IMR-90 (cell line): ENCODE measurements around the gene SNX32. TPM values are rescaled to one million over a fixed set of nuclear protein-coding genes. Genes with fewer than 3 reads are reported as not detected.

Source experiments
- ATAC-seq: fragments of 200-7000 bp; cut with Tn5 transposase; 2 replicates; pipeline ENCODE4 v1.9.1; 2020; ENCODE audit warnings: low read depth, mild to moderate bottlenecking, moderate library complexity
- BruUV-seq: library from RNA; stranded (reverse); fragments of 400-500 nt; replicated peaks from 2 replicates; lab custom pipeline; 2021; lab: Mats Ljungman, UMichigan
- CTCF ChIA-PET: fragments of 300-600 bp; formaldehyde crosslinking; extraction: SDS; loops from one replicate; lab custom pipeline; 2021; ENCODE audit warnings: antibody characterized with exemption; lab: Yijun Ruan, JAX
- POLR2A ChIA-PET: fragments of 300-600 bp; sonication (Branson Sonifier 250); formaldehyde crosslinking; loops from one replicate; lab custom pipeline; 2022; ENCODE audit warnings: antibody characterized with exemption; ENCODE audit not compliant: unreplicated experiment; lab: Charles Lee
- DNase-seq: peaks from one replicate; pipeline ENCODE4 v3.0.0; 2013
- H2AFZ ChIP-seq: replicated peaks from 2 replicates; pipeline ENCODE3; 2013; ENCODE audit warnings: low read length, mild to moderate bottlenecking; ENCODE audit not compliant: poor library complexity
- H2AK5ac ChIP-seq: 2 replicates; pipeline ENCODE4 v1.6.1; 2013; ENCODE audit warnings: low read depth, low read length, inconsistent platforms
- H2AK9ac ChIP-seq: replicated peaks from 2 replicates; pipeline ENCODE3; 2013; ENCODE audit warnings: mild to moderate bottlenecking, low read depth, low read length, moderate library complexity; ENCODE audit not compliant: poor library complexity
- H2BK120ac ChIP-seq: 2 replicates; pipeline ENCODE4 v1.6.1; 2013; ENCODE audit warnings: low read depth, low read length, inconsistent platforms
- H2BK15ac ChIP-seq: 3 replicates; pipeline ENCODE4 v1.6.1; 2013; ENCODE audit warnings: low read depth, low read length, inconsistent platforms
- H2BK20ac ChIP-seq: 2 replicates; pipeline ENCODE4 v1.6.1; 2013; ENCODE audit warnings: low read depth, mild to moderate bottlenecking, inconsistent platforms, low read length, moderate library complexity
- H2BK5ac ChIP-seq: 2 replicates; pipeline ENCODE4 v1.6.1; 2013; ENCODE audit warnings: mild to moderate bottlenecking, low read depth, low read length, inconsistent platforms; ENCODE audit not compliant: poor library complexity, severe bottlenecking
- H3K14ac ChIP-seq: replicated peaks from 2 replicates; pipeline ENCODE4 v1.6.1; 2013; ENCODE audit warnings: low read depth, low read length, inconsistent platforms
- H3K18ac ChIP-seq: 2 replicates; pipeline ENCODE4 v1.6.1; 2013; ENCODE audit warnings: low read depth, low read length, control low read depth
- H3K23ac ChIP-seq: 2 replicates; pipeline ENCODE4 v1.6.1; 2013; ENCODE audit warnings: low read depth, low read length, inconsistent platforms
- H3K27ac ChIP-seq: 2 replicates; pipeline ENCODE4 v1.5.1; 2013; ENCODE audit warnings: mild to moderate bottlenecking, control low read depth, low read length; ENCODE audit not compliant: insufficient read depth
- H3K27me3 ChIP-seq: 2 replicates; pipeline ENCODE4 v1.6.1; 2013; ENCODE audit warnings: low read length; ENCODE audit not compliant: control insufficient read depth, insufficient read depth
- H3K36me3 ChIP-seq: 2 replicates; pipeline ENCODE4 v1.6.1; 2013; ENCODE audit warnings: low read length, mixed read lengths; ENCODE audit not compliant: control insufficient read depth, insufficient read depth
- H3K4ac ChIP-seq: 2 replicates; pipeline ENCODE4 v1.6.1; 2013; ENCODE audit warnings: low read depth, low read length, inconsistent platforms
- H3K4me1 ChIP-seq: 2 replicates; pipeline ENCODE4 v1.6.1; 2013; ENCODE audit warnings: low read length, mixed read lengths; ENCODE audit not compliant: control insufficient read depth, insufficient read depth
- H3K4me2 ChIP-seq: 2 replicates; pipeline ENCODE4 v1.6.1; 2013; ENCODE audit warnings: low read depth, mild to moderate bottlenecking, control low read depth, low read length, moderate library complexity
- H3K4me3 ChIP-seq: 2 replicates; pipeline ENCODE4 v1.5.1; 2013; ENCODE audit warnings: low read depth, mild to moderate bottlenecking, control low read depth, low read length, moderate library complexity; ENCODE audit not compliant: insufficient read depth
- H3K56ac ChIP-seq: 2 replicates; pipeline ENCODE4 v1.6.1; 2013; ENCODE audit warnings: low read length, inconsistent platforms; ENCODE audit not compliant: insufficient read depth; ENCODE audit errors: extremely low read depth
- H3K79me1 ChIP-seq, 2 experiments: 2 replicates each; pipeline ENCODE4 v1.6.1; 2013; ENCODE audit warnings: low read length in 2 of 2, inconsistent platforms in 1 of 2, low read depth in 1 of 2
- H3K9ac ChIP-seq: 2 replicates; pipeline ENCODE4 v1.6.1; 2013; ENCODE audit warnings: low read depth, low read length, control low read depth
- H3K9me1 ChIP-seq: 2 replicates; pipeline ENCODE4 v1.6.1; 2013; ENCODE audit warnings: low read length, inconsistent platforms; ENCODE audit not compliant: insufficient read depth
- H3K9me3 ChIP-seq: 2 replicates; pipeline ENCODE4 v1.6.1; 2013; ENCODE audit warnings: low read length; ENCODE audit not compliant: control insufficient read depth, insufficient read depth
- H4K20me1 ChIP-seq: 2 replicates; pipeline ENCODE4 v1.6.1; 2013; ENCODE audit warnings: low read length, inconsistent platforms; ENCODE audit not compliant: insufficient read depth
- H4K5ac ChIP-seq: 2 replicates; pipeline ENCODE4 v1.6.1; 2013; ENCODE audit warnings: mild to moderate bottlenecking, low read depth, low read length, control low read depth
- H4K8ac ChIP-seq, 2 experiments: 2 replicates each; pipeline ENCODE4 v1.6.1; 2013; ENCODE audit warnings: low read depth in 2 of 2, low read length in 2 of 2, control low read depth in 1 of 2, inconsistent platforms in 1 of 2
- H4K91ac ChIP-seq: 2 replicates; pipeline ENCODE4 v1.6.1; 2013; ENCODE audit warnings: low read depth, low read length, inconsistent platforms; ENCODE audit not compliant: insufficient read depth
- BHLHE40 ChIP-seq: fragments of 150-350 bp; IDR thresholded peaks from 2 replicates; pipeline ENCODE4 v1.6.1; 2016; ENCODE audit warnings: mild to moderate bottlenecking, low read depth, low read length
- CEBPB ChIP-seq: IDR thresholded peaks from 2 replicates; pipeline ENCODE4 v1.6.1; 2012; ENCODE audit warnings: low read depth, low read length, improper control_type of control experiment
- CTCF ChIP-seq: conservative IDR thresholded peaks from 2 replicates; pipeline ENCODE4 v1.5.1; 2012; ENCODE audit warnings: mild to moderate bottlenecking, low read depth, low read length, improper control_type of control experiment
- ELK1 ChIP-seq: fragments of 150-350 bp; IDR thresholded peaks from 2 replicates; pipeline ENCODE4 v1.6.1; 2016; ENCODE audit warnings: low read depth, mild to moderate bottlenecking, low read length, moderate library complexity, borderline replicate concordance
- FOS ChIP-seq: fragments of 150-350 bp; IDR thresholded peaks from 2 replicates; pipeline ENCODE4 v1.6.1; 2016; ENCODE audit warnings: low read depth, low read length
- MAFK ChIP-seq: IDR thresholded peaks from 2 replicates; pipeline ENCODE4 v1.6.1; 2012; ENCODE audit warnings: low read depth, low read length, improper control_type of control experiment
- MAZ ChIP-seq: IDR thresholded peaks from 2 replicates; pipeline ENCODE4 v1.6.1; 2012; ENCODE audit warnings: low read depth, mild to moderate bottlenecking, low read length, improper control_type of control experiment, moderate library complexity, borderline replicate concordance
- POLR2A ChIP-seq: IDR thresholded peaks from 2 replicates; pipeline ENCODE4 v1.6.1; 2012; ENCODE audit warnings: mild to moderate bottlenecking, low read depth, low read length
- RAD21 ChIP-seq: IDR thresholded peaks from 2 replicates; pipeline ENCODE4 v1.6.1; 2012; ENCODE audit warnings: low read length, improper control_type of control experiment
- RCOR1 ChIP-seq: IDR thresholded peaks from 2 replicates; pipeline ENCODE4 v1.6.1; 2012; ENCODE audit warnings: mild to moderate bottlenecking, low read length, improper control_type of control experiment; ENCODE audit not compliant: insufficient replicate concordance
- RFX5 ChIP-seq: IDR thresholded peaks from 2 replicates; pipeline ENCODE4 v1.8.0; 2012; ENCODE audit warnings: low read depth, mild to moderate bottlenecking, low read length, moderate library complexity
- USF2 ChIP-seq: fragments of 150-350 bp; IDR thresholded peaks from 2 replicates; pipeline ENCODE4 v1.6.1; 2017; ENCODE audit warnings: mild to moderate bottlenecking, antibody characterized with exemption, low read length, low read depth
- WGBS, 2 experiments: methylation state at CpG; one replicate each; pipeline versions ENCODE4 v1.1.5 to v1.1.7; 2013; ENCODE audit warnings: missing lambda C conversion rate in 2 of 2; ENCODE audit not compliant: insufficient read length in 1 of 2; ENCODE audit errors: extremely low coverage in 2 of 2; 5-methylcytosine and 5-hydroxymethylcytosine counted together
- dilution Hi-C: fragments of 300-500 bp; cut with HindIII; formaldehyde crosslinking; loops from one replicate; pipeline ENCODE4 v1.14.3; 2018; ENCODE audit warnings: low sequenced_read_pairs; ENCODE audit not compliant: unreplicated experiment
- in situ Hi-C: fragments of 300-500 bp; cut with MboI; formaldehyde crosslinking; loops from 3 replicates; pipeline ENCODE4 v1.14.3; 2019; ENCODE audit warnings: low sequenced_read_pairs, inconsistent platforms, mixed read lengths
- intact Hi-C: fragments of 100-400 bp; cut with micrococcal nuclease; formaldehyde crosslinking; loops from 2 replicates; pipeline ENCODE4 v1.10.0; 2022
- polyA plus RNA-seq, 3 experiments: library from polyadenylated mRNA; depleted of rRNA; stranded (reverse); fragments of >200 nt; gene quantifications; 2 replicates each; pipeline ENCODE4 v1.2.3, GENCODE V29; 2012; ENCODE audit warnings: low replicate concordance in 1 of 3
- total RNA-seq: library from RNA; depleted of rRNA; stranded (reverse); fragments of >200 nt; gene quantifications from 2 replicates; pipeline ENCODE4 v1.2.3, GENCODE V29; 2012

The SNX32 gene
- total and polyA plus RNA-seq, 2 of the 4 experiments (the other 2 are of a cell fraction): 0.36 to 0.79 TPM

GRCh38 chr11:65890324-65891218 lies 56.8 kb downstream of the SNX32 start, which contains the start of gene CCDC85B:
Gene CCDC85B, plus strand, starts transcription at chr11:65890673. Its CDS starts 111 bp downstream, at chr11:65890784.
- Histone ChIP-seq H4K20me1 (peaks cover 60% of the 10 kb centered on the region), H3K9me3 (no peaks in the 10 kb centered on the region), H3K27ac (peak within 1 kb of the TSS; percentile 93), H4K5ac (peak within 1 kb of the TSS; percentile 75), H3K79me1 (peaks cover 0 to 47% of the 10 kb centered on the region in 2 experiments), H2AFZ (peak within 1 kb of the TSS; percentile 74), H2BK120ac (peak within 1 kb of the TSS; percentile 72), H3K18ac (peak within 1 kb of the TSS; percentile 69), H3K9me1 (0 out of 2 replicates have a peak, but pooled peaks cover 4% of the 10 kb centered on the region), H3K4me1 (peaks cover 27% of the 10 kb centered on the region), H3K4ac (peak within 1 kb of the TSS; percentile 85), H3K9ac (peak within 1 kb of the TSS; percentile 88), H3K4me2 (peak within 1 kb of the TSS; percentile 84), H2AK9ac (peak within 1 kb of the TSS; percentile 83), H4K91ac (peak within 1 kb of the TSS; percentile 90), H3K56ac (peak within 1 kb of the TSS; percentile 80), H2BK15ac (peak within 1 kb of the TSS; percentile 68; the same call in 2 of the 3 replicates), H3K4me3 (peak within 1 kb of the TSS; percentile 63), H3K27me3 (no peaks in the 10 kb centered on the region), H2BK5ac (peak within 1 kb of the TSS; percentile 86), H2AK5ac (peak within 1 kb of the TSS; percentile 82), H3K23ac (peak within 1 kb of the TSS; percentile 88), H2BK20ac (peak within 1 kb of the TSS; percentile 25; the same call in 1 of the 2 replicates), H3K36me3 (peaks cover 39% of the 10 kb centered on the region), H4K8ac (peak within 1 kb of the TSS; percentile 64 to 80), H3K14ac (peak within 1 kb of the TSS; percentile 90)
- POLR2A ChIA-PET: interaction anchor here (0.6 to 4.4 kb wide), 10 partner anchors 8 to 73 kb away, joined by 3 to 20 read pairs (median 5); partner anchors contain the start of genes FOSL1 and MUS81
- ATAC-seq (peak; percentile 50), DNase-seq (peak; percentile 95)
- TSS peak; percentile 66 for BruUV-seq
- intact Hi-C loops: no loop called here
- CTCF ChIA-PET: interaction anchor here (1.0 to 2.0 kb wide), 5 partner anchors 21 to 31 kb away, joined by 3 to 9 read pairs (median 3); partner anchors contain the start of gene MUS81
- dilution Hi-C loops: no loop called here
- 0% methylated on average over 58 of the region's 94 CpGs; no CpG with 5 or more reads in 1 of the 2 experiments for WGBS, 2 experiments
- in situ Hi-C loops: loop anchor here (5.0 kb wide), 1 partner anchor 72 kb away; the partner anchor contains the start of gene SART1
- TF ChIP-seq CTCF (no peak), BHLHE40 (peak; percentile 90), MAFK (no peak), RAD21 (peak; percentile 11; the same call in 1 of the 2 replicates), RFX5 (no peak), FOS (no peak), USF2 (peak; percentile 35; the same call in 1 of the 2 replicates), RCOR1 (no peak), CEBPB (no peak), MAZ (peak; percentile 89), POLR2A (peak; percentile 87), ELK1 (no peak)
